Ovary (tissue), 3 donors: ENCODE measurements around the gene ERN1.

Source experiments
- CTCF ChIP-seq, 3 donors: fragments of 450-650 bp in 2 of 3; fragments of 200-600 bp in 1 of 3; IDR thresholded peaks; one replicate each; pipeline versions ENCODE4 v1.5.1 to v1.8.0; 2016 to 2022; ENCODE audit warnings: antibody characterized with exemption in 3 of 3, mild to moderate bottlenecking in 1 of 3
- POLR2A ChIP-seq: fragments of 450-650 bp; IDR thresholded peaks from one replicate; pipeline ENCODE4 v1.6.1; 2017; ENCODE audit warnings: antibody characterized with exemption, mild to moderate bottlenecking, moderate library complexity
- donor health status: DM: no; HTN: no; CAD: no.

- TF ChIP-seq CTCF (IDR thresholded peaks at IDR 0.05) (no peak), POLR2A (no peak)
Measured at GRCh38 chr17:64106918-64107317, 23.0 kb downstream of the ERN1 start.
